Uterus (tissue), 2 donors: Measurements from ENCODE around the gene ATF7IP.

Source experiments
- CTCF ChIP-seq, 4 experiments: fragments of 200-600 bp in 2 of 4; fragments of 450-650 bp in 2 of 4; sonication (generic) in 2 of 4; IDR thresholded peaks; one replicate each; pipeline ENCODE4 v1.5.1; 2016 to 2019; ENCODE audit warnings: antibody characterized with exemption in 4 of 4, mild to moderate bottlenecking in 2 of 4, moderate library complexity in 1 of 4
- POLR2A ChIP-seq, 2 donors: fragments of 450-650 bp; IDR thresholded peaks; one replicate each; pipeline ENCODE4 v1.6.1; 2016; ENCODE audit warnings: antibody characterized with exemption in 2 of 2, mild to moderate bottlenecking in 1 of 2, moderate library complexity in 1 of 2

GRCh38 chr12:14403293-14403692, 37.8 kb downstream of the ATF7IP start:
- TF ChIP-seq POLR2A (IDR thresholded peaks at IDR 0.05) (no peak), CTCF (IDR thresholded peaks at IDR 0.05) (no peak)
